Tibial artery (tissue), 4 donors: Measurements from ENCODE around the gene RIMKLB.
"Not testable (repeated sequence)": the region's sequence is repeated elsewhere in the genome, so short reads cannot be mapped to it uniquely, and the experiment has no call there.

ENCODE experiments used
- DNase-seq, 2 donors: peaks; one replicate each; pipeline ENCODE4 v3.0.0-alpha.2; 2019
- H3K27ac ChIP-seq, 2 donors: fragments of 200-600 bp; sonication (generic) in 1 of 2; 1 replicate in 1 of 2; 2 replicates in 1 of 2; pipeline ENCODE4 v1.5.1; 2018 to 2019; ENCODE audit warnings: mild to moderate bottlenecking in 1 of 2
- H3K27me3 ChIP-seq, 2 donors: fragments of 200-600 bp; sonication (generic) in 1 of 2; one replicate each; pipeline versions ENCODE4 v1.5.1 to v1.6.0; 2016 to 2019
- H3K36me3 ChIP-seq, 3 donors: fragments of 200-600 bp; sonication (generic) in 2 of 3; one replicate each; pipeline ENCODE4 v1.5.1; 2016 to 2019; ENCODE audit warnings: mild to moderate bottlenecking in 2 of 3
- H3K4me1 ChIP-seq, 4 donors: fragments of 200-600 bp; sonication (generic) in 2 of 4; 1 replicate in 3 of 4; 2 replicates in 1 of 4; pipeline ENCODE4 v1.5.1; 2016 to 2019
- H3K4me3 ChIP-seq, 2 donors: fragments of 200-600 bp; sonication (generic) in 1 of 2; 1 replicate in 1 of 2; 2 replicates in 1 of 2; pipeline ENCODE4 v1.5.1; 2018 to 2019; ENCODE audit warnings: mild to moderate bottlenecking in 2 of 2
- H3K9me3 ChIP-seq, 3 donors: fragments of 200-600 bp; sonication (generic) in 1 of 3; one replicate each; pipeline ENCODE4 v1.5.1; 2016 to 2019
- intact Hi-C: fragments of 100-400 bp; cut with DNase I; formaldehyde crosslinking; loops from one replicate; pipeline ENCODE4 v1.15.0; 2023; ENCODE audit warnings: low total_unique reads
- TF ChIP-seq, protein P1 (sequence below), 2 experiments: fragments of 200-600 bp in 1 of 2; fragments of 450-650 bp in 1 of 2; IDR thresholded peaks; one replicate each; pipeline ENCODE4 v1.5.1; 2017 to 2019; ENCODE audit warnings: antibody characterized with exemption in 2 of 2, mild to moderate bottlenecking in 1 of 2, moderate library complexity in 1 of 2

Gene RIMKLB

GRCh38 chr12:8813572-8814357 lies 116.0 kb downstream of the RIMKLB start:
- no peak for DNase-seq
- no peaks in the 10 kb centered on the region for H3K9me3 ChIP-seq
- no peak overlapping the region for H3K4me3 ChIP-seq
- H3K27me3 ChIP-seq: no peaks in the 10 kb centered on the region
- intact Hi-C loops: no loop called here
- TF ChIP-seq, protein P1, sequence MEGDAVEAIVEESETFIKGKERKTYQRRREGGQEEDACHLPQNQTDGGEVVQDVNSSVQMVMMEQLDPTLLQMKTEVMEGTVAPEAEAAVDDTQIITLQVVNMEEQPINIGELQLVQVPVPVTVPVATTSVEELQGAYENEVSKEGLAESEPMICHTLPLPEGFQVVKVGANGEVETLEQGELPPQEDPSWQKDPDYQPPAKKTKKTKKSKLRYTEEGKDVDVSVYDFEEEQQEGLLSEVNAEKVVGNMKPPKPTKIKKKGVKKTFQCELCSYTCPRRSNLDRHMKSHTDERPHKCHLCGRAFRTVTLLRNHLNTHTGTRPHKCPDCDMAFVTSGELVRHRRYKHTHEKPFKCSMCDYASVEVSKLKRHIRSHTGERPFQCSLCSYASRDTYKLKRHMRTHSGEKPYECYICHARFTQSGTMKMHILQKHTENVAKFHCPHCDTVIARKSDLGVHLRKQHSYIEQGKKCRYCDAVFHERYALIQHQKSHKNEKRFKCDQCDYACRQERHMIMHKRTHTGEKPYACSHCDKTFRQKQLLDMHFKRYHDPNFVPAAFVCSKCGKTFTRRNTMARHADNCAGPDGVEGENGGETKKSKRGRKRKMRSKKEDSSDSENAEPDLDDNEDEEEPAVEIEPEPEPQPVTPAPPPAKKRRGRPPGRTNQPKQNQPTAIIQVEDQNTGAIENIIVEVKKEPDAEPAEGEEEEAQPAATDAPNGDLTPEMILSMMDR (IDR thresholded peaks at IDR 0.05): no peak
- no peak overlapping the region for H3K27ac ChIP-seq
- H3K36me3 ChIP-seq: no peaks in the 10 kb centered on the region
- peaks cover 0 to 5% (median 0%) of the 10 kb centered on the region in 4 donors for H3K4me1 ChIP-seq

GRCh38 chr12:8816448-8817050 lies 118.8 kb downstream of the RIMKLB start:
- no peak for DNase-seq
- Histone ChIP-seq H3K27ac (no peak overlapping the region), H3K4me3 (no peak overlapping the region), H3K4me1 (peaks cover 0 to 5% (median 0%) of the 10 kb centered on the region in 4 donors), H3K36me3 (no peaks in the 10 kb centered on the region), H3K9me3 (no peaks in the 10 kb centered on the region), H3K27me3 (no peaks in the 10 kb centered on the region)
- intact Hi-C loops: no loop called here
- TF ChIP-seq, protein P1 (IDR thresholded peaks at IDR 0.05): no peak

DNA sequence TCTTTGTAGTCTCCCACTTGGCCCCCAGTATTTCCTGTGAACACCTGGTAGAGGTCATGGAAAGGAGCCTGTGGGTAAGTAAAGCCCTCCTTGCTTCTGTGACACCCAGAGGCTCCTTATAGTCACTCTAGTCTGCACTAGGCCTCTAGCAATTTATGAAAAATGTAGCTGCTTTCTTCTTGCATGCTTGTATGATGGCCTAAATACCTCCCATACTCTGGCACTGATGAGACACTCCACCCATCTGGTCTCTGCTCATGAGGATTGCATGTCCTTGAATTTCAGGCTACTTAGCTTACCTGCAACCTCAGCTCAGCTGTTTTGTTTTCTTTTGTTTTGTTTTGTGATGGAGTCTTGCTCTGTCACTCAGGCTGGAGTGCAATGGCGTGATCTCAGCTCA lies 120.1 kb downstream of the RIMKLB start:
- Histone ChIP-seq H3K36me3 (no peaks in the 10 kb centered on the region), H3K9me3 (no peaks in the 10 kb centered on the region), H3K27ac (no peak overlapping the region), H3K4me3 (no peak overlapping the region), H3K4me1 (peaks cover 0 to 5% (median 0%) of the 10 kb centered on the region in 4 donors), H3K27me3 (no peaks in the 10 kb centered on the region)
- no peak for DNase-seq
- intact Hi-C loops: no loop called here
- TF ChIP-seq, protein P1 (IDR thresholded peaks at IDR 0.05): no peak

GRCh38 chr12:8818526-8818925 lies 120.7 kb downstream of the RIMKLB start:
- Histone ChIP-seq H3K27me3 (no peaks in the 10 kb centered on the region), H3K36me3 (no peaks in the 10 kb centered on the region), H3K4me1 (peaks cover 0 to 7% (median 0%) of the 10 kb centered on the region in 4 donors), H3K9me3 (no peaks in the 10 kb centered on the region), H3K27ac (no peak overlapping the region), H3K4me3 (no peak overlapping the region)
- TF ChIP-seq, protein P1 (IDR thresholded peaks at IDR 0.05): no peak
- DNase-seq: no peak
- intact Hi-C loops: no loop called here

- Histone ChIP-seq H3K9me3 (no peaks in the 10 kb centered on the region), H3K4me3 (no peak overlapping the region), H3K27me3 (no peaks in the 10 kb centered on the region), H3K36me3 (no peaks in the 10 kb centered on the region), H3K4me1 (peaks cover 0 to 12% (median 0%) of the 10 kb centered on the region in 4 donors), H3K27ac (no peak overlapping the region)
- no peak for DNase-seq
- intact Hi-C loops: no loop called here
- TF ChIP-seq, protein P1 (IDR thresholded peaks at IDR 0.05): no peak
These were observed 121.8 kb downstream of the RIMKLB start for GRCh38 chr12:8819666-8819980.

DNA sequence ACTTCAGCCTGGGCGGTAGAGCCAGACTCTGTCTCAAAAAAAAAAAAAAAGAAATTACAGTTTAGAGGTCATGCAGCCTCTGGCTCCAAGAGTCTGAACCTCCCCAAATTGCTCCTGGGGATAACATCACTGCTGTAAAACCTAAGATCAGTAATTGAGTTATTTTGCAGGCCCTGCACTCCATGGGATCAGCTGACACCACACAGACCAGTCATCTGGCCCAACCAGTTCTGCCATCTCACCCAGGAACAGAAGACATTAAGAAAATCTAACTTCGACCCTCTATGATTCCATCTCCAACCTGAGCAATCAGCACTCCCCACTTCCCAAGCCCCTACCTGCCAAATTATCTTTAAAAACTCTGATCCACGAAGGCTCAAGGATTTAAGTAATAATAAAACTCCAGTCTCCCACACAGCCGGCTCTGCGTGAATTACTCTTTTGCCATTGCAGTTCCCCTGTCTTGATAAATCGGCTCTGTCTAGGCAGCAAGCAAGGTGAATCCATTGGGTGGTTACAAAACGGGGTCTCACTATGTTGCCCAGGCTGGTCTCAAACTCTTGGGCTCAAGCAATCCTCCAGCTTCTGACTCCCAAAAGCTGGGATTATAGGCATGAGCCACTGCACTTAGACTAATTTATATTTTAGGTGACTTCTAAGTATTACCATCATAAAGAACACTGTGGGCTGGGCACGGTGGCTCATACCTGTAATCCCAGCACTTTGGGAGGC lies 123.1 kb downstream of the RIMKLB start:
- H3K9me3 ChIP-seq, H3K27me3 ChIP-seq, intact Hi-C loops, H3K4me3 ChIP-seq, H3K27ac ChIP-seq, H3K36me3 ChIP-seq, DNase-seq: not testable (repeated sequence)
- H3K4me1 ChIP-seq: peaks cover 0 to 12% (median 0%) of the 10 kb centered on the region in 4 donors
